Lower lobe of right lung (tissue), 2 donors: ENCODE measurements around the gene TOMM34. TPM values are rescaled to one million over a fixed set of nuclear protein-coding genes. Genes with fewer than 3 reads are reported as not detected.

Source experiments
- ATAC-seq, 2 donors: fragments of 200-7000 bp; cut with Tn5 transposase; one replicate each; pipeline ENCODE4 v1.9.1; 2020 to 2022; ENCODE audit warnings: mild to moderate bottlenecking in 2 of 2, moderate library complexity in 2 of 2
- DNase-seq: peaks from one replicate; pipeline ENCODE4 v3.0.0-alpha.2; 2020
- H3K27ac ChIP-seq: fragments of 200-600 bp; one replicate; pipeline ENCODE4 v1.8.0; 2022
- H3K27me3 ChIP-seq: fragments of 200-600 bp; one replicate; pipeline ENCODE4 v1.8.0; 2022; ENCODE audit warnings: low read depth
- H3K36me3 ChIP-seq: fragments of 200-600 bp; one replicate; pipeline ENCODE4 v1.8.0; 2022; ENCODE audit warnings: mild to moderate bottlenecking
- H3K4me1 ChIP-seq: fragments of 200-600 bp; one replicate; pipeline ENCODE4 v1.8.0; 2022
- H3K4me3 ChIP-seq: fragments of 200-600 bp; one replicate; pipeline ENCODE4 v1.8.0; 2022; ENCODE audit warnings: mild to moderate bottlenecking
- H3K9me3 ChIP-seq: fragments of 200-600 bp; one replicate; pipeline ENCODE4 v1.8.0; 2022
- CTCF ChIP-seq: fragments of 200-600 bp; IDR thresholded peaks from one replicate; pipeline ENCODE4 v1.8.0; 2022; ENCODE audit warnings: antibody characterized with exemption, mild to moderate bottlenecking
- intact Hi-C: fragments of 100-400 bp; cut with DNase I; formaldehyde crosslinking; loops from one replicate; pipeline ENCODE4 v1.11.0; 2022
- total RNA-seq: library from RNA; stranded (reverse); fragmentation: NEBNext Ultra II Directional; extraction: Animal tissue kit (Norgen Biotek cat#: 25700); gene quantifications from one replicate; pipeline ENCODE4 v1.2.1, GENCODE V29; 2021
- donor health status: DM: no; HTN: yes; CAD: no; lungs with severe emphysema.

Gene TOMM34
- total RNA-seq, 1 donor from 2014 or later = 12.8 TPM

GRCh38 chr20:44958276-44958675 is 1.9 kb downstream of the TOMM34 start:
- Histone ChIP-seq H3K36me3 (peaks cover 29% of the 10 kb centered on the region), H3K9me3 (no peaks in the 10 kb centered on the region), H3K27me3 (no peaks in the 10 kb centered on the region), H3K27ac (no peak overlapping the region), H3K4me1 (peaks cover 14% of the 10 kb centered on the region), H3K4me3 (no peak overlapping the region)
- ATAC-seq = no peak
- no peak for DNase-seq
- no peak for TF ChIP-seq CTCF
- intact Hi-C loops = no loop called here

- H3K4me1 ChIP-seq = peaks cover 14% of the 10 kb centered on the region
- no peak overlapping the region for H3K27ac ChIP-seq
- H3K9me3 ChIP-seq = no peaks in the 10 kb centered on the region
- TF ChIP-seq CTCF = no peak
- intact Hi-C loops = no loop called here
- no peaks in the 10 kb centered on the region for H3K27me3 ChIP-seq
- peaks cover 40% of the 10 kb centered on the region for H3K36me3 ChIP-seq
- H3K4me3 ChIP-seq = no peak overlapping the region
- DNase-seq = no peak
- no peak for ATAC-seq
Observed at GRCh38 chr20:44956410-44956809, 3.8 kb downstream of the TOMM34 start.

- ATAC-seq (no peak), DNase-seq (no peak)
- no peak for TF ChIP-seq CTCF
- intact Hi-C loops = no loop called here
- no peaks in the 10 kb centered on the region for H3K9me3 ChIP-seq
- peaks cover 9% of the 10 kb centered on the region for H3K4me1 ChIP-seq
- H3K36me3 ChIP-seq = peaks cover 51% of the 10 kb centered on the region
- no peak overlapping the region for H3K27ac ChIP-seq
- no peaks in the 10 kb centered on the region for H3K27me3 ChIP-seq
- no peak overlapping the region for H3K4me3 ChIP-seq
Observed at GRCh38 chr20:44955270-44955669, 4.9 kb downstream of the TOMM34 start.

- no peak for ATAC-seq
- no peak for TF ChIP-seq CTCF
- no peaks in the 10 kb centered on the region for H3K9me3 ChIP-seq
- peaks cover 62% of the 10 kb centered on the region for H3K36me3 ChIP-seq
- DNase-seq = no peak
- H3K4me1 ChIP-seq = peaks cover 5% of the 10 kb centered on the region
- intact Hi-C loops = no loop called here
- no peaks in the 10 kb centered on the region for H3K27me3 ChIP-seq
- H3K27ac ChIP-seq = no peak overlapping the region
- no peak overlapping the region for H3K4me3 ChIP-seq
Observed at GRCh38 chr20:44954211-44954610, 6.0 kb downstream of the TOMM34 start.

GRCh38 chr20:44952731-44953130 is 7.5 kb downstream of the TOMM34 start:
- DNase-seq = no peak
- Histone ChIP-seq H3K27me3 (no peaks in the 10 kb centered on the region), H3K27ac (no peak overlapping the region), H3K4me3 (no peak overlapping the region), H3K4me1 (no peaks in the 10 kb centered on the region), H3K9me3 (no peaks in the 10 kb centered on the region), H3K36me3 (peaks cover 72% of the 10 kb centered on the region)
- ATAC-seq = no peak
- TF ChIP-seq CTCF = no peak
- intact Hi-C loops = no loop called here

- no peak overlapping the region for H3K27ac ChIP-seq
- intact Hi-C loops = no loop called here
- H3K9me3 ChIP-seq = no peaks in the 10 kb centered on the region
- no peak for TF ChIP-seq CTCF
- no peak overlapping the region for H3K4me3 ChIP-seq
- no peaks in the 10 kb centered on the region for H3K4me1 ChIP-seq
- H3K27me3 ChIP-seq = no peaks in the 10 kb centered on the region
- ATAC-seq (no peak), DNase-seq (no peak)
- peaks cover 85% of the 10 kb centered on the region for H3K36me3 ChIP-seq
Observed at GRCh38 chr20:44950368-44950767, 9.8 kb downstream of the TOMM34 start.
